Activated CD4-positive, alpha-beta T cell treated with anti-CD3 and anti-CD28 coated beads, Interleukin-2, amount 50 U/mL, for 16 hours (primary cell): ENCODE measurements around the gene ZPBP2.
"Not testable (repeated sequence)": the region's sequence is repeated elsewhere in the genome, so short reads cannot be mapped to it uniquely, and the experiment has no call there.

Experiments
- DNase-seq: peaks from one replicate; pipeline ENCODE4 v3.0.0-alpha.2; 2020

The ZPBP2 gene

GRCh38 chr17:39855911-39856649 is 11.9 kb upstream of the ZPBP2 start:
- DNase-seq: not testable (repeated sequence)

GRCh38 chr17:39861235-39861634 is 6.8 kb upstream of the ZPBP2 start:
- DNase-seq: peak; percentile 20

- no peak for DNase-seq
Observed at GRCh38 chr17:39863244-39863917, 4.6 kb upstream of the ZPBP2 start.

GRCh38 chr17:39863918-39864746 is 3.9 kb upstream of the ZPBP2 start, which contains the start of gene IKZF3:
IKZF3 (minus strand) TSS chr17:39864312; CDS start chr17:39864126, 186 bp downstream.
- DNase-seq: peak; percentile 84

GRCh38 chr17:39866013-39866730 is 1.8 kb upstream of the ZPBP2 start:
- DNase-seq: no peak

GRCh38 chr17:39867084-39867879 is 720 bp upstream of the ZPBP2 start:
- DNase-seq: peak; percentile 93

- DNase-seq: no peak
Observed at GRCh38 chr17:39868554-39868942, 546 bp downstream of the ZPBP2 start.

- DNase-seq: no peak
Observed at GRCh38 chr17:39870776-39871175, 2.8 kb downstream of the ZPBP2 start.

- no peak for DNase-seq
Observed at GRCh38 chr17:39871801-39872200, 3.8 kb downstream of the ZPBP2 start.

- DNase-seq: no peak
Observed at GRCh38 chr17:39872751-39873150, 4.7 kb downstream of the ZPBP2 start.

- not testable (repeated sequence) for DNase-seq
Observed at GRCh38 chr17:39886102-39886501, 18.1 kb downstream of the ZPBP2 start.

- DNase-seq: no peak
Observed at GRCh38 chr17:39887078-39887477, 19.1 kb downstream of the ZPBP2 start.

- no peak for DNase-seq
Observed at GRCh38 chr17:39889200-39889599, 21.2 kb downstream of the ZPBP2 start.

- DNase-seq: peak; percentile 22
Observed at GRCh38 chr17:39894681-39895376, 26.8 kb downstream of the ZPBP2 start.

- no peak for DNase-seq
Observed at GRCh38 chr17:39898088-39898487, 30.1 kb downstream of the ZPBP2 start.

- no peak for DNase-seq
Observed at GRCh38 chr17:39899215-39899614, 31.2 kb downstream of the ZPBP2 start.

GRCh38 chr17:39902027-39902426 is 34.0 kb downstream of the ZPBP2 start:
- DNase-seq: not testable (repeated sequence)

GRCh38 chr17:39903158-39903884 is 35.3 kb downstream of the ZPBP2 start:
- DNase-seq: peak; percentile 61

GRCh38 chr17:39904990-39905288 is 36.9 kb downstream of the ZPBP2 start:
- DNase-seq: no peak

GRCh38 chr17:39908789-39909352 is 40.9 kb downstream of the ZPBP2 start:
- DNase-seq: no peak
